HepG2 (cell line): ENCODE data around the gene GPR62. TPM values are rescaled to one million over a fixed set of nuclear protein-coding genes. Genes with fewer than 3 reads are reported as not detected.

Experiments used
- DR1 ChIP-seq: sonication (generic); formaldehyde crosslinking; IDR thresholded peaks from 2 replicates; pipeline ENCODE4 v1.8.0; 2021; ENCODE audit warnings: mild to moderate bottlenecking, missing genetic modification reagents, inconsistent platforms
- IRF9 ChIP-seq: sonication (generic); formaldehyde crosslinking; IDR thresholded peaks from 2 replicates; pipeline ENCODE4 v1.8.0; 2022; ENCODE audit warnings: missing genetic modification reagents, mild to moderate bottlenecking, borderline replicate concordance
- PRDM15 ChIP-seq: sonication (generic); formaldehyde crosslinking; IDR thresholded peaks from 2 replicates; pipeline ENCODE4 v1.4.0; 2020; ENCODE audit warnings: missing genetic modification reagents
- PRDM4 ChIP-seq: sonication (generic); formaldehyde crosslinking; IDR thresholded peaks from 2 replicates; pipeline ENCODE4 v1.9.0; 2021; ENCODE audit warnings: missing genetic modification reagents, borderline replicate concordance
- RERE ChIP-seq: IDR thresholded peaks from 2 replicates; pipeline ENCODE4 v1.6.1; 2016; ENCODE audit warnings: low read depth, missing genetic modification reagents, missing compliant biosample characterization
- STAG1 ChIP-seq: sonication (generic); formaldehyde crosslinking; IDR thresholded peaks from 2 replicates; pipeline ENCODE4 v1.4.0; 2020; ENCODE audit warnings: missing genetic modification reagents
- ZBTB2 ChIP-seq: sonication (generic); formaldehyde crosslinking; IDR thresholded peaks from 2 replicates; pipeline ENCODE4 v1.8.0; 2022; ENCODE audit warnings: low read depth, missing genetic modification reagents
- ZFAT ChIP-seq: sonication (generic); formaldehyde crosslinking; conservative IDR thresholded peaks from 2 replicates; pipeline ENCODE4 v1.8.1; 2023; ENCODE audit warnings: missing genetic modification reagents, inconsistent platforms
- ZNF124 ChIP-seq: sonication (generic); formaldehyde crosslinking; IDR thresholded peaks from 2 replicates; pipeline ENCODE4 v1.4.0; 2020; ENCODE audit warnings: missing genetic modification reagents
- ZNF256 ChIP-seq: sonication (generic); formaldehyde crosslinking; conservative IDR thresholded peaks from 2 replicates; pipeline ENCODE4 v1.4.0; 2020; ENCODE audit warnings: missing genetic modification reagents
- ZNF282 ChIP-seq: fragments of 450-650 bp; IDR thresholded peaks from 2 replicates; pipeline ENCODE4 v1.6.1; 2018; ENCODE audit not compliant: partially characterized antibody
- ZNF580 ChIP-seq: IDR thresholded peaks from 2 replicates; pipeline ENCODE4 v1.6.1; 2016; ENCODE audit warnings: low read depth, borderline replicate concordance
- ZNF607 ChIP-seq: sonication (generic); formaldehyde crosslinking; IDR thresholded peaks from 2 replicates; pipeline ENCODE4 v1.5.1; 2020; ENCODE audit warnings: missing genetic modification reagents, mild to moderate bottlenecking, borderline replicate concordance
- ZNF747 ChIP-seq: sonication (generic); formaldehyde crosslinking; IDR thresholded peaks from 2 replicates; pipeline ENCODE4 v1.8.1; 2023; ENCODE audit warnings: missing genetic modification reagents, mild to moderate bottlenecking, borderline replicate concordance
- ZNF776 ChIP-seq: sonication (generic); formaldehyde crosslinking; IDR thresholded peaks from 2 replicates; pipeline ENCODE4 v1.4.0; 2020; ENCODE audit warnings: mild to moderate bottlenecking, missing genetic modification reagents
- polyA plus RNA-seq, 8 experiments: library from polyadenylated mRNA; depleted of rRNA in 3 of 8; stranded (reverse) in 7 of 8; unstranded in 1 of 8; fragments of >200 nt; fragmentation: Illumina TruSeq in 4 of 8; extraction: Trizol in 4 of 8; gene quantifications; 2 replicates each; pipeline versions ENCODE4 v1.2.1 to v1.2.3, GENCODE V29; 2011 to 2016; ENCODE audit warnings: low read depth in 4 of 8, missing spikeins in 1 of 8, mixed read lengths in 1 of 8; ENCODE audit not compliant: insufficient read depth in 1 of 8
- total RNA-seq, 5 experiments: library from RNA; depleted of rRNA; stranded (reverse); fragments of >200 nt; fragmentation: Illumina TruSeq; extraction: Trizol; gene quantifications; 2 replicates each; pipeline ENCODE4 v1.2.3, GENCODE V29; 2016; ENCODE audit warnings: low read depth in 1 of 5

The GPR62 gene
- total and polyA plus RNA-seq, 2 of the 13 experiments (the other 11 are each of a cell fraction or from before 2014, with no cell fraction given), result not detected

- TF ChIP-seq ZNF580 (CRISPR knock-in tag), result peak; percentile 88; the same call in 1 of the 2 replicates
- no peak for TF ChIP-seq PRDM15 (CRISPR knock-in tag)
- TF ChIP-seq ZNF776 (CRISPR knock-in tag), result no peak
- no peak for TF ChIP-seq ZFAT (CRISPR knock-in tag)
- no peak for TF ChIP-seq ZBTB2
- no peak for TF ChIP-seq ZNF256 (CRISPR knock-in tag)
- TF ChIP-seq STAG1 (CRISPR knock-in tag), result peak; percentile 57
- no peak for TF ChIP-seq ZNF282
- 0 out of 2 replicates have a peak, but pooled peaks have one; percentile 15 for TF ChIP-seq RERE (CRISPR knock-in tag)
- TF ChIP-seq PRDM4 (CRISPR knock-in tag), result no peak
- no peak for TF ChIP-seq ZNF607 (CRISPR knock-in tag)
- TF ChIP-seq ZNF747 (CRISPR knock-in tag), result no peak
- TF ChIP-seq IRF9 (CRISPR knock-in tag), result no peak
- peak; percentile 67; the same call in 1 of the 2 replicates for TF ChIP-seq ZNF124 (CRISPR knock-in tag)
- no peak for TF ChIP-seq DR1
Measured at GRCh38 chr3:51982352-51982837, 27.2 kb downstream of the GPR62 start (continued).
